HepG2 (cell line): Measurements from ENCODE around the gene SDC3. TPM values are rescaled to one million over a fixed set of nuclear protein-coding genes. Genes with fewer than 3 reads are reported as not detected.

Experiments
- CSRNP1 ChIP-seq: sonication (generic); formaldehyde crosslinking; IDR thresholded peaks from 2 replicates; pipeline ENCODE4 v1.8.1; 2023; ENCODE audit warnings: mild to moderate bottlenecking, missing genetic modification reagents
- DMAP1 ChIP-seq: IDR thresholded peaks from 2 replicates; pipeline ENCODE4 v1.6.1; 2016
- DPF2 ChIP-seq: sonication (generic); formaldehyde crosslinking; IDR thresholded peaks from 2 replicates; pipeline ENCODE4 v1.4.0; 2020; ENCODE audit warnings: mild to moderate bottlenecking, low read depth, missing genetic modification reagents, borderline replicate concordance
- E2F2 ChIP-seq: sonication (generic); formaldehyde crosslinking; IDR thresholded peaks from 2 replicates; pipeline ENCODE4 v1.4.0; 2020; ENCODE audit warnings: missing genetic modification reagents, borderline replicate concordance
- ERF ChIP-seq: IDR thresholded peaks from 2 replicates; pipeline ENCODE4 v1.6.1; 2018; ENCODE audit warnings: missing biosample characterization, missing genetic modification reagents
- NCOR1 ChIP-seq: fragments of 200-600 bp; sonication (generic); IDR thresholded peaks from 2 replicates; pipeline ENCODE4 v1.7.0; 2017; ENCODE audit warnings: antibody characterized with exemption, low read length, borderline replicate concordance
- NFAT5 ChIP-seq: sonication (generic); formaldehyde crosslinking; IDR thresholded peaks from 2 replicates; pipeline ENCODE4 v1.4.0; 2020; ENCODE audit warnings: missing genetic modification reagents
- PHF20 ChIP-seq: sonication (generic); formaldehyde crosslinking; IDR thresholded peaks from 2 replicates; pipeline ENCODE4 v1.5.0; 2020; ENCODE audit warnings: mild to moderate bottlenecking, missing genetic modification reagents
- RAD51 ChIP-seq: fragments of 450-650 bp; IDR thresholded peaks from 2 replicates; pipeline ENCODE4 v1.6.1; 2016; ENCODE audit warnings: borderline replicate concordance
- SETDB1 ChIP-seq: sonication (generic); formaldehyde crosslinking; IDR thresholded peaks from 2 replicates; pipeline ENCODE4 v1.5.1; 2020; ENCODE audit warnings: missing genetic modification reagents, mild to moderate bottlenecking, borderline replicate concordance
- STAG1 ChIP-seq: sonication (generic); formaldehyde crosslinking; IDR thresholded peaks from 2 replicates; pipeline ENCODE4 v1.4.0; 2020; ENCODE audit warnings: missing genetic modification reagents
- TCF7L2 ChIP-seq: IDR thresholded peaks from 2 replicates; pipeline ENCODE4 v1.6.1; 2011; ENCODE audit warnings: mild to moderate bottlenecking, low read depth, low read length, moderate library complexity
- YEATS2 ChIP-seq: sonication (generic); formaldehyde crosslinking; IDR thresholded peaks from 2 replicates; pipeline ENCODE4 v1.4.0; 2020; ENCODE audit warnings: missing genetic modification reagents, borderline replicate concordance
- ZBTB4 ChIP-seq: sonication (generic); formaldehyde crosslinking; IDR thresholded peaks from 2 replicates; pipeline ENCODE4 v1.4.0; 2020; ENCODE audit warnings: missing genetic modification reagents, mild to moderate bottlenecking, borderline replicate concordance
- ZFP1 ChIP-seq: IDR thresholded peaks from 2 replicates; pipeline ENCODE4 v1.6.1; 2016
- ZFP82 ChIP-seq: sonication (generic); formaldehyde crosslinking; IDR thresholded peaks from 2 replicates; pipeline ENCODE4 v1.5.1; 2020; ENCODE audit warnings: mild to moderate bottlenecking, missing genetic modification reagents, borderline replicate concordance
- ZNF335 ChIP-seq: sonication (generic); formaldehyde crosslinking; IDR thresholded peaks from 2 replicates; pipeline ENCODE4 v1.4.0; 2020; ENCODE audit warnings: missing genetic modification reagents
- ZNF382 ChIP-seq: sonication (generic); formaldehyde crosslinking; IDR thresholded peaks from 2 replicates; pipeline ENCODE4 v1.5.0; 2020; ENCODE audit warnings: missing genetic modification reagents, mild to moderate bottlenecking, borderline replicate concordance
- ZNF644 ChIP-seq: IDR thresholded peaks from 2 replicates; pipeline ENCODE4 v1.6.1; 2016; ENCODE audit warnings: low read depth
- ZNF737 ChIP-seq: sonication (generic); formaldehyde crosslinking; IDR thresholded peaks from 2 replicates; pipeline ENCODE4 v1.5.0; 2020; ENCODE audit warnings: missing genetic modification reagents, mild to moderate bottlenecking, borderline replicate concordance
- ZNF772 ChIP-seq: sonication (generic); formaldehyde crosslinking; IDR thresholded peaks from 2 replicates; pipeline ENCODE4 v1.5.0; 2020; ENCODE audit warnings: mild to moderate bottlenecking, missing genetic modification reagents
- polyA plus RNA-seq, 8 experiments: library from polyadenylated mRNA; depleted of rRNA in 3 of 8; stranded (reverse) in 7 of 8; unstranded in 1 of 8; fragments of >200 nt; fragmentation: Illumina TruSeq in 4 of 8; extraction: Trizol in 4 of 8; gene quantifications; 2 replicates each; pipeline versions ENCODE4 v1.2.1 to v1.2.3, GENCODE V29; 2011 to 2016; ENCODE audit warnings: low read depth in 4 of 8, missing spikeins in 1 of 8, mixed read lengths in 1 of 8; ENCODE audit not compliant: insufficient read depth in 1 of 8
- total RNA-seq, 5 experiments: library from RNA; depleted of rRNA; stranded (reverse); fragments of >200 nt; fragmentation: Illumina TruSeq; extraction: Trizol; gene quantifications; 2 replicates each; pipeline ENCODE4 v1.2.3, GENCODE V29; 2016; ENCODE audit warnings: low read depth in 1 of 5

The SDC3 gene
- total and polyA plus RNA-seq, 2 of the 13 experiments (the other 11 are each of a cell fraction or from before 2014, with no cell fraction given): 0.49 to 0.84 TPM

- no peak for TF ChIP-seq NFAT5 (CRISPR knock-in tag)
- TF ChIP-seq DMAP1: no peak
- TF ChIP-seq SETDB1 (CRISPR knock-in tag): no peak
- 0 out of 2 replicates have a peak, but pooled peaks have one; percentile 44 for TF ChIP-seq ERF (CRISPR knock-in tag)
- TF ChIP-seq ZFP1 (CRISPR knock-in tag): no peak
- no peak for TF ChIP-seq ZNF335
- peak; percentile 74 for TF ChIP-seq ZNF644 (CRISPR knock-in tag)
- TF ChIP-seq CSRNP1 (CRISPR knock-in tag): no peak
- TF ChIP-seq ZNF772: no peak
- TF ChIP-seq ZNF382 (CRISPR knock-in tag): no peak
- no peak for TF ChIP-seq STAG1 (CRISPR knock-in tag)
- TF ChIP-seq ZBTB4: no peak
- TF ChIP-seq ZNF737: no peak
- TF ChIP-seq YEATS2: no peak
- no peak for TF ChIP-seq ZFP82 (CRISPR knock-in tag)
- no peak for TF ChIP-seq RAD51
- no peak for TF ChIP-seq E2F2 (CRISPR knock-in tag)
- TF ChIP-seq TCF7L2: no peak
- TF ChIP-seq NCOR1: peak; percentile 93
- TF ChIP-seq PHF20: no peak
- 0 out of 2 replicates have a peak, but pooled peaks have one; percentile 24 for TF ChIP-seq DPF2 (CRISPR knock-in tag)
These were observed 15.9 kb downstream of the SDC3 start (continued) for GRCh38 chr1:30892671-30893073.
